Dendritic cell treated with granulocyte-macrophage colony-stimulating factor and Interleukin-4, amounts not matched to agents 40 ng/mL and 50 ng/mL, for 4 days (primary cell): ENCODE data around the gene RSPH6A.

Experiments used
- H3K27ac Mint-ChIP-seq: one replicate; pipeline ENCODE4 v1.8.0; 2022; ENCODE audit warnings: mild to moderate bottlenecking, mixed read lengths
- H3K27me3 Mint-ChIP-seq: one replicate; pipeline ENCODE4 v1.8.0; 2022; ENCODE audit warnings: mild to moderate bottlenecking, mixed read lengths
- H3K36me3 Mint-ChIP-seq: one replicate; pipeline ENCODE4 v1.8.0; 2022; ENCODE audit warnings: low read depth, mixed read lengths
- H3K4me1 Mint-ChIP-seq: one replicate; pipeline ENCODE4 v1.8.0; 2022; ENCODE audit warnings: low read depth, mixed read lengths
- H3K4me3 Mint-ChIP-seq: one replicate; pipeline ENCODE4 v1.8.0; 2022; ENCODE audit warnings: mild to moderate bottlenecking, moderate library complexity, mixed read lengths
- H3K9me3 Mint-ChIP-seq: one replicate; pipeline ENCODE4 v1.8.0; 2022; ENCODE audit warnings: mixed read lengths
- intact Hi-C: fragments of 100-400 bp; cut with micrococcal nuclease; formaldehyde crosslinking; loops from one replicate; pipeline ENCODE4 v1.15.0; 2022

Gene RSPH6A

DNA sequence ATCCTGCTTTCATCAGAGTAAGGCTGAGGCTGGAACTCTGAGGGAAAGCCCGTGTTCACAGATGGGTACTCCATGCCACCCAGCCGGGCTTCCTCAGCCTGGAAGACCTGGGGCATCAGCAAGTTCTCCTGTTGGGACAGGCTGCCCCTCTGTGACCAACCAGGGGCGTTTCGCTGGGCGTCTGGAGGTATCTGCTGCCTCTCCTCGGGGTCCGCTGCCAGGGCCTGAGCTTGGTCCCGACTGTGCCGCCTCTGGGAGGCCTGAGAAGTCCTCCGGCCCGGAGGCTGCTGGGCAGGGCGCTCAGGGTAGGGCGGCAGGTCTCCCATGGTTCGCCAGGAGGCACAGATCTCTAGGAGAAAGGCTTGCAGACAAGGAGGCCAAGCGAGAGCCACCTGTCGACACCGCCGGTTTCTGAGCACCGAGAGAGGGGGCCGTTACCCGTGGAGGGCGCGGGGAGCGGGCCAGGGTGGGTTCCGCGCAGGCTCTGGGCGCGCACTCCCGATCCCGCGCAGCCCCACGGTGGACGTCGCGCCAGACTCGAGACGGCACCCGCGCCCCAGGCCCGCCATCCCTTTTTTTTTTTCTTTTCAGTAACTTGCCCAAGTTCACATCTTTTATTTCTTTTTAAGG, at the start of gene RSPH6A:
RSPH6A (minus strand) TSS at position 458 of the 630 bp plus-strand sequence; CDS start at position 326, 132 bp downstream.
- Mint-ChIP-seq H3K27me3 (peaks cover 66% of the 10 kb centered on the region), H3K4me3 (peak within 1 kb of the TSS; percentile 58), H3K4me1 (peaks cover 22% of the 10 kb centered on the region), H3K36me3 (peaks cover 46% of the 10 kb centered on the region), H3K9me3 (no peaks in the 10 kb centered on the region), H3K27ac (peak within 1 kb of the TSS; percentile 25)
- intact Hi-C loops = loop anchor here (5.0 kb wide), 1 partner anchor 67 kb away; no protein-coding TSS in a partner anchor

- Mint-ChIP-seq H3K4me1 (peaks cover 30% of the 10 kb centered on the region), H3K4me3 (peak overlapping the region; percentile 25), H3K36me3 (peaks cover 34% of the 10 kb centered on the region), H3K27ac (no peak overlapping the region), H3K27me3 (peaks cover 51% of the 10 kb centered on the region), H3K9me3 (no peaks in the 10 kb centered on the region)
- intact Hi-C loops = loop anchor here (1.0 kb wide), 1 partner anchor 19 kb away; no protein-coding TSS in a partner anchor
Observed at GRCh38 chr19:45864629-45865082, 49.5 kb upstream of the RSPH6A start.

DNA sequence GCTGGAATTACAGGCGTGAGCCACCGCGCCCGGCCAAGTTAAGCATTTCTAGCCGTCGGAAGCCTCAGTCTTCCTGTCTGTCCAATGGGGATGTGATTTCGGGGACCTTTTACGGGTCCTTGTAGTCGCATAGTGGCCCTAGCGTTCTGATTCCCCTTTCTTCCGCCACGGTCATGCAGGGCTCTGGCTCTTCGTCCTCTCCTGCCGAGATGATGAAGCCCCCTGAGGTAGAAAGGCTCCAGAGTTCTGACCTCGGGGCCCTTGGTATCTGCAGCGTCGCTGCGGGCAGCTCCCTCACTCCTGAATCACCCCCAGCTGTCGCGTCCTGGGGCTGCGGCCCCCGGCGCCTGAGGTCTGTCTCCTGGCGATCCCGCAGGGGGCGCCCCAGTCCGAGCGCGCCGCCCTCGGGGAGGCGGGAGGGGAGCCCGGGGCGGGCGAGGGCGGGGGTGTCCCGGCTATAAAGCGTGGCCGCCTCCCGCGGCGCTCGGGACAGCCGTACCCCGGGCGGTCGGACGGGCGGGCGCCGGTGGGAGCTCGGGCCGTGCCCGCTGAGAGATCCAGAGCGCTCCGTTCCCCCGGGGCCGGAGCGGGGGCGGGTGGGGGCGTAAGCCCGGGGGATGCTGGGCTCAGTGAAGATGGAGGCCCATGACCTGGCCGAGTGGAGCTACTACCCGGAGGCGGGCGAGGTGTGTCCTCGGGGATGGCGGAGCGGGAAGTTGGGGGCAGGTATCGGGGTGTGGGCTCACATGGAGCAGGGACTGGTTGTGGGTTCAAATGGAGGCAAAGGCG, 48.9 kb upstream of the RSPH6A start, which contains the start of gene FOXA3:
FOXA3 (plus strand) TSS at position 487 of the 789 bp plus-strand sequence; CDS start at position 618, 131 bp downstream.
- Mint-ChIP-seq H3K27ac (peak within 1 kb of the TSS; percentile 90), H3K36me3 (peaks cover 40% of the 10 kb centered on the region), H3K4me1 (peaks cover 35% of the 10 kb centered on the region), H3K9me3 (no peaks in the 10 kb centered on the region), H3K27me3 (peaks cover 51% of the 10 kb centered on the region), H3K4me3 (peak within 1 kb of the TSS; percentile 91)
- intact Hi-C loops = loop anchor here (1.0 kb wide), 3 partner anchors 19 to 131 kb away; partner anchors contain the start of genes CCDC61 and IRF2BP1

DNA sequence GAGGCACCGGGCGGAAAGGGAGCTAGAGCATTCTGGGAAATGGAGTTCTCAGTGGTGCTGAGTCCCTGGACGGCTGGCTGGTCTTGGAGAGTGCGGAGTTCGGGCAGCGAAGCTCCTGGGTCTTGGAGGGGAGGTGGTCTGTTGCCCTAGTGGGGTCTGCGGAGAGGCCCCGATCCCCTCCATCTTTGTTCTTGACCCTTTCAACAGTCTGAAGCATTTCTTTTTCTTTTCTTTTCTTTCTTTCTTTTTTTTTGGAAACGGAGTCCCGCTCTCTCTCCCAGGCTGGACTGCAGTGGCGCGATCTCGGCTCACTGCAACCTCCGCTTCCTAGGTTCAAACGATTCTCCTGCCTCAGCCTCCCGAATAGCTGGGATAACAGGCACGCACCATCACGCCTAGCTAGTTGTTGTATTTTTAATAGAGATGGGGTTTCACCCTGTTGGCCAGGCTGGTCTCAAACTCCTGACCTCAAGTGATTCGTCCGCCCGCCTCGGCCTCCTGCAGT, 48.3 kb upstream of the RSPH6A start:
- Mint-ChIP-seq H3K27ac (peak overlapping the region; percentile 90), H3K4me1 (peaks cover 36% of the 10 kb centered on the region), H3K9me3 (no peaks in the 10 kb centered on the region), H3K36me3 (peaks cover 47% of the 10 kb centered on the region), H3K4me3 (peak overlapping the region; percentile 91), H3K27me3 (peaks cover 49% of the 10 kb centered on the region)
- intact Hi-C loops = loop anchor here (1.0 kb wide), 2 partner anchors 23 to 132 kb away; partner anchors contain the start of genes CCDC61 and IRF2BP1

DNA sequence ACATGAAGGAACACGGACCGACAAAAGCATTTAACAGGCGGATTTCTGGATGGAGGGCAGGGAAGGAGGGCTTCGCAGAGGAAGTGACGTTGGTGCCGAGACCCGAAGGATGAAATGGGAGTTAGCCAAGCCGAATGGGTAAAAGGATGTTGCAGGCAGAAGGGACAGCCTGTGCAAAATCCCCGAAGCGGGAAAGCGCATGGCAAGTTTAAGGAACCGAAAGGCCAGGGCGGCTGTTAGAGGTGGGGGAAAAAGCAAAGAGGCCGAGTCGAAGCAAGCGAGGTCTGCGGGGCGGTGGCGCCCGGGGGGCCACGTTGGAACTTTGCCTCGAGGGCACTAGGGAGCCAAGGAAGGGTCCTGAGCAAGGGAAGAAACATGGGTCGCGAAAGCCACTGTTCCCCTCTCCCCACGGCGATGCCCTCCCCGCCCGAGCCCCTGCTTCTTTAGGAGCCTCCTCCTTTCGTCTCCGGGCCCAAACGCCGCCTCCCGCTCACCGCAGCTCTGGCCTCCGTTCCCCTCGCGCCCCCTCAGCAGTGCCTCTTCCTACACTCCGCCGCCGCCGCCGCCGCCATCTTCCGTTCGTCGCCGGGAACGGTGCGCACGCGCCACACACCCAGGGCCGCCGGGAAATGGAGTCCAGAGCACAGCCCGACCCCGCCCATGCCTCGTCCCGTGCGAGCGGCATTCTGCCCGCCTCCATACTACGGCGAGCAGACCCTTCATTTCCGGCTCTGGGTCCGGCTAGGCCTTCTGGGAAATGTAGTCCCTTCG, 47.6 kb upstream of the RSPH6A start, which contains the start of gene SYMPK:
SYMPK (minus strand) TSS at position 584 of the 771 bp plus-strand sequence. CDS start 8,652 bp downstream, outside the sequence.
- H3K27ac Mint-ChIP-seq = peak within 1 kb of the TSS; percentile 90
- H3K4me1 Mint-ChIP-seq = peaks cover 40% of the 10 kb centered on the region
- peak within 1 kb of the TSS; percentile 91 for H3K4me3 Mint-ChIP-seq
- H3K9me3 Mint-ChIP-seq = no peaks in the 10 kb centered on the region
- H3K27me3 Mint-ChIP-seq = peaks cover 44% of the 10 kb centered on the region
- H3K36me3 Mint-ChIP-seq = peaks cover 53% of the 10 kb centered on the region
- intact Hi-C loops = loop anchor here (1.0 kb wide), 2 partner anchors 24 to 133 kb away; partner anchors contain the start of genes CCDC61 and IRF2BP1

DNA sequence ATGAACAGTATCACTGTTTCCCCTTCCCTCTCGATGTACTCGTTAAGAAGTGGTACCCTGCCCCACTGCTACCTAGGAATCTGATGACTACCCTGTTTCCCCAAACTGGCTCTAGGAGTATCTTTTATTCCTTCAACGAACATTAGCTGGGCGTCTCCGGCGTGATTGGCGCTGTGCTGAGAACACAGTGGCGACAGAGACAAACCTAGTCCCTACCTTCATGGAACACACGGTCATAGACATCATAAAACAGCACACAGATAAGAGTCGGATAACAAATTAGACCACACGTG, 47.1 kb upstream of the RSPH6A start:
- Mint-ChIP-seq H3K4me1 (peaks cover 40% of the 10 kb centered on the region), H3K4me3 (peak overlapping the region; percentile 91), H3K27me3 (peaks cover 38% of the 10 kb centered on the region), H3K36me3 (peaks cover 59% of the 10 kb centered on the region), H3K27ac (peak overlapping the region; percentile 90), H3K9me3 (no peaks in the 10 kb centered on the region)
- intact Hi-C loops = no loop called here

DNA sequence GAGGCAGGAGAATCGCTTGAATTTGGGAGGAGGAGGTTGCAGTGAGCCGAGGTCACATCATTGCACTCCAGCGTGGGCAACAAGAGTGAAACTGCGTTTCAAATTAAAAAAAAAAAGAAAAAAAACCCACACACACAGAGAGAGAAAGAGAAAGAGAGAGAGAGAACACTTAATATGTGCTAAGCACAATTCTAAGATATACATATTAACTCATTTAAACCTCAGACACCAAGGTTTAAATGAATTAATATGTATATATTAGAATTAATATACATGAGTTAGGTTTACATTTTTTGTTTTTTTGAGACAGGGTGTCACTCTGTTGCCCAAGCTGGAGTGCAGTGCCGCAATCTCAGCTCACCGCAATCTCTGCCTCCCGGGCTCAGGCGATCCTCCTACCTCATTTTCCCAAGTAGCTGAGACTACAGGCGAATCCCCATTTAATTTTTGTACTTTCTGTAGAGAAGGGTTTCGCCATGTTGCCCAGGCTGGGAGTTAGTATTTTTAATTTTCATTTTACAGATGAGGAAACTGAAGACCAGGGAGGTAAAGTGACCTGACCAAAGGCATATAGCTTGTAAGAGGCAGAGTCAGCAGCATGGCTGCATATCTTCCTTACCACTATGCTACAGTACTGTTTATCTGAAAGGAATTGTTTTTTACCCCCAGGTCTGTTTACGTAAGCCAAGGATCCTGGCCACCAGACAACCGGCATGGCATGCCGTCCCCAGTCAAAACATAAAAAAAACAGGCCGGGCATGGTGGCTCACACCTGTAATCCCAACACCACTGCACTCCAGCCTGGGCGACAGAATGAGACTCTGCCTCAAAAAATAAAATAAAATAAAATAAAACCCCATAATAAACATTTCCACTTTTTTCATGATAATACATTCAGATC, 45.5 kb upstream of the RSPH6A start:
- intact Hi-C loops = no loop called here
- Mint-ChIP-seq H3K27me3 (peaks cover 23% of the 10 kb centered on the region), H3K36me3 (peaks cover 75% of the 10 kb centered on the region), H3K9me3 (no peaks in the 10 kb centered on the region), H3K4me3 (peak overlapping the region; percentile 20), H3K4me1 (peaks cover 40% of the 10 kb centered on the region), H3K27ac (no peak overlapping the region)

GRCh38 chr19:45854167-45854778, 39.2 kb upstream of the RSPH6A start:
- peaks cover 100% of the 10 kb centered on the region for H3K36me3 Mint-ChIP-seq

DNA sequence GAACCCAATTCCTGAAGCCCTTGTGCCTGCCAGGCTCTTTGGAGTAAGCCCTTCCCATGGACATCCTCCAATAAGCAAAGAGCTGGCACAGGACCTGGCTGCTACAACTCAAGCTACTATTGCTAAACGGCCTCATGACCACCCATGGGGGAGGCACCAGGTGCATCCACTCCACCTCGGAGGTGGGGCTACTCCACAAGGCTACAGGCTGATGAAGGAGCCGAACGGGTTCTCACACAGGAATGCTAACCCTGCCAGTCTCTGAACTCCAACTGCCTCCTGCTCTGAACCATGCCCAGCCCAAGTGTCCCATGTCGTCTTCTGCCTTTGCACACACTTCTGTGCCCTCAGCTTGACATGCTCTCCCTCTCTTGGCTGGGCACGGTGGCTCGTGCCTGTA, 37.9 kb upstream of the RSPH6A start:
- intact Hi-C loops = no loop called here
- H3K36me3 Mint-ChIP-seq = peaks cover 100% of the 10 kb centered on the region
- H3K27ac Mint-ChIP-seq = no peak overlapping the region
- no peaks in the 10 kb centered on the region for H3K9me3 Mint-ChIP-seq
- H3K27me3 Mint-ChIP-seq = no peaks in the 10 kb centered on the region
- H3K4me3 Mint-ChIP-seq = no peak overlapping the region
- H3K4me1 Mint-ChIP-seq = peaks cover under 1% of the 10 kb centered on the region

More at GRCh38 chr19:45854167-45854778, 39.2 kb upstream of the RSPH6A start:
- intact Hi-C loops = no loop called here
- Mint-ChIP-seq H3K27ac (no peak overlapping the region), H3K9me3 (no peaks in the 10 kb centered on the region), H3K4me1 (peaks cover 7% of the 10 kb centered on the region), H3K27me3 (no peaks in the 10 kb centered on the region), H3K4me3 (no peak overlapping the region)

- H3K27ac Mint-ChIP-seq = no peak overlapping the region
- H3K9me3 Mint-ChIP-seq = no peaks in the 10 kb centered on the region
- peaks cover 100% of the 10 kb centered on the region for H3K36me3 Mint-ChIP-seq
- H3K27me3 Mint-ChIP-seq = no peaks in the 10 kb centered on the region
- no peaks in the 10 kb centered on the region for H3K4me1 Mint-ChIP-seq
- intact Hi-C loops = no loop called here
- no peak overlapping the region for H3K4me3 Mint-ChIP-seq
Observed at GRCh38 chr19:45852145-45852750, 37.1 kb upstream of the RSPH6A start.

DNA sequence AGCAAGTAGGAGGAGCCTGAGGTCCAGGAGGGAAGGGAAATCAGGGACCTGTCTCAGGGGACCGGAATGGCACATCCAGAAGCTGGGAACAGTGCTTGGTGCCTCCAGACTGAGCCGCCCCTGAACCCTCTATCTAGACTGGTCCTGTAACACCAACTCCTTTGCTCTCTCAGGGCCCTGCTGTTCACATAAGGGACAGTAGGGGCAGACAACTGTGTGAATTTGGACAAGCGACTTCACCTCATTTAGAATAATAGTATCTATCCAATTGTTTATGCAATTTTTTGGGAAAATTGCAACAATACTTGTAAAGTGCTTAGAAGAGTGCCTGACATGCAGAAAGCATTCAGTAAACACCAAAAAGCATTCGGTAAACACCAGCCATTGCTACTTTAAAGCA, 33.8 kb upstream of the RSPH6A start:
- Mint-ChIP-seq H3K9me3 (no peaks in the 10 kb centered on the region), H3K27me3 (no peaks in the 10 kb centered on the region), H3K36me3 (peaks cover 99% of the 10 kb centered on the region), H3K27ac (no peak overlapping the region), H3K4me3 (no peak overlapping the region), H3K4me1 (no peaks in the 10 kb centered on the region)
- intact Hi-C loops = no loop called here

DNA sequence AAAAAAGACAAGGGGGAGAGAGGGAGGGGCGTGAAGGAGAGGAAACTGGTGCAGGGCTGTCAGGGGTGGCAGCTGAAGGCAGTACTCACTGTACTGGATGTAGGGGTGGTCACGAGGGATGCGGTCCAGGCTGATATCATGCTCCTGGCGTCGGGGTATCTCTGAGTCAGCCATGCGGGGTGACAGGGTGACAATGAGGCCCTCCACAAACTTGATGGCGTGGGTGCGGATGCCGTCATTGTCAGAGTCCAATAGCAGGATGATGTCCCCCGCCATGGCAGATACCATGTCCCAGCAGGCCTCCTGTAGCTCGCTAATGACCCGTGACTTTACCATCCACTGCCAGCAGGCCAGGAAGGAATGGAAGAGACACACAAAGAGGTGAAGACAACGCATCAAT, 32.6 kb upstream of the RSPH6A start:
- H3K27ac Mint-ChIP-seq = no peak overlapping the region
- H3K4me1 Mint-ChIP-seq = no peaks in the 10 kb centered on the region
- no peaks in the 10 kb centered on the region for H3K27me3 Mint-ChIP-seq
- peaks cover 99% of the 10 kb centered on the region for H3K36me3 Mint-ChIP-seq
- intact Hi-C loops = no loop called here
- no peaks in the 10 kb centered on the region for H3K9me3 Mint-ChIP-seq
- no peak overlapping the region for H3K4me3 Mint-ChIP-seq
